22Rv1 (cell line): Measurements from ENCODE around the gene SLC1A7.

Experiments used
- H3K27ac ChIP-seq: fragments of 450-650 bp; 2 replicates; pipeline ENCODE4 v1.5.1; 2017
- CTCF ChIP-seq: fragments of 450-650 bp; IDR thresholded peaks from 2 replicates; pipeline ENCODE4 v1.5.1; 2017; ENCODE audit warnings: mild to moderate bottlenecking
- ZFX ChIP-seq: fragments of 450-650 bp; IDR thresholded peaks from 2 replicates; pipeline ENCODE4 v1.6.1; 2017; ENCODE audit warnings: antibody characterized with exemption, borderline replicate concordance

SLC1A7 gene

DNA sequence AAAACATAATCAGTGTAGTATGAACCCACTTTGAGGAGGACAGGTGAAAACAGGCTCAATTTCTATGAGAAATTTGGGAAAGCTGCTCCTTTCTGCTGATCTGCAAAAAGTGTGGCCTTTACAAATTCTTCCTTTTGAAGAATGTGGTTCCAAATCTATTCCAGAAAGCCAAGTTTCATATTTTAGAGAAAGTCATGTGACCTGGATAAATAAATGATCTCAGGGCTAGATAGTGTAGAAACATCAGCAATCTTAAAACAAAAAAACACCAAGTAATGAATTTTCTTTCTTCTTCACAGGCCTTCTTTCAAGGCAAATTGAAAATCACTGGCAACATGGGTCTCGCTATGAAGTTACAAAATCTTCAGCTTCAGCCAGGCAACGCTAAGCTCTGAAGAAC lies 92.1 kb downstream of the SLC1A7 start:
- TF ChIP-seq ZFX (no peak), CTCF (no peak)
- no peak overlapping the region for H3K27ac ChIP-seq

DNA sequence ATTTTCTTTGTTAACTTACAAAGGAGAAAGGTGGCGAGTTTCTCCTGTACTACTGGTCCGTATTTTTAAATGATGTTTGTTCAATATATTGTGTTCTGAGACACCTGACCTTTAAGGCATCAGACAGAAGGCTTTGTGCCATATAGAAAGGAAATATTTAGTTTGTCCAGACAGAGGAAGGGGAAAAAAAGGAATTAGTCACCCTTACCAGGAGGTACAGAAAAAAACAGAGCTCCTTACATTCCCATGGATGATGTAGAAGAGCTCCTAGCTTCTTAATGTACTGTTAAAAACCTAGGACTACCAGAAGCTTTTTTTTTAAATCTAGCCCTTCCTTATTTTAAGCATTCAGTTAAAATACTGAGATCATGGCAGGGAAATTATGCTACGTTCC lies 92.9 kb downstream of the SLC1A7 start:
- TF ChIP-seq ZFX (no peak), CTCF (no peak)
- H3K27ac ChIP-seq, result no peak overlapping the region

- no peak overlapping the region for H3K27ac ChIP-seq
- TF ChIP-seq ZFX (no peak), CTCF (no peak)
Observed at GRCh38 chr1:53048960-53049573, 93.4 kb downstream of the SLC1A7 start.

DNA sequence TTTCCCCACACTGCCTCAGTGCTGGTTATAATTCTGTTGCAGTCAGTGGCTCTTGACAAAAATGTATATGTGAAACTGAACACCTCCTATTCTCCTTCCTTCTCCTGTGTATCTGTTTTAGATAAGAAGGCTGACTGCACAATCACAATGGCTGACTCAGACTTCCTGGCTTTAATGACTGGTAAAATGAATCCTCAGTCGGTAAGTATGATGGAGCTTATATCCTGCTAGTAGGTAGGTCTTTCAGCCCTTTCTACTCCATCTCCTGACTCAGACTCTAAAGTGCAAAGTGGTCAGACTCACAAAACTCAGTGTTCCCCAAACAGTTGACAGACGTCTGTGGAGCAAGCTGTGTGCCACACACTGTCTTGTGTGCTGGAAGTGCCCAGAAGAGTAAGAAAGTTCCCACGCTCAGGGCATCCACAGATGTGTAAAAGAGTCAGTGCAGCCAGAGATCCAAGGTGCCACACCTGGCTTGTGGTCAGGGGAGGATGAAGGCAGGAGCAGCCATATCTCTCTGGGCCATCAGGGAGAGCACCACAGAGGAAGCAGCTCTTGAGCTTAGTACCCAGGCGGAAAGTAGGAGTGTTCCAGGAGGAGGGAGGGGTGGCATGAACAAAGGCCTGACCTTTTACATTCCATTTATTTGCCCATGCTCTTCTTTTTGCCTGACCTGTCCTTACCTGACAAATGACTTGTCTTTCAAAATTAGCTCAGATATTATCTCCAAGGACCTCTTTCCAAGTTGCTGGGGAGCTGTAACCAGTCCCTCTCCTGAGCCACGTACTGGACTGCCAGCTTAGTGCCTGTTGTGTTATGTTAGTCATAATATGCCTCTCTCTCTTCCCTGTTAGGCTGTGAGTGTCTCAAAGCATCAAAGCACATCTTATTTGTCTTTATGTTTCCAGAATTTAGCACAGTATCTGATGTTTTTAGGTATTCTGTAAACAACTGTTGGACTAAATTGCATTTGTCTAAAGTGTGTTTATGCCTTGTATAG lies 94.4 kb downstream of the SLC1A7 start:
- no peak overlapping the region for H3K27ac ChIP-seq

GRCh38 chr1:53046930-53047329 lies 95.5 kb downstream of the SLC1A7 start:
- no peak overlapping the region for H3K27ac ChIP-seq
- no peak for TF ChIP-seq CTCF

More for the DNA sequence above, 94.4 kb downstream of the SLC1A7 start:
- TF ChIP-seq ZFX (no peak), CTCF (no peak)

GRCh38 chr1:53044926-53045325 lies 97.5 kb downstream of the SLC1A7 start:
- TF ChIP-seq ZFX (no peak), CTCF (no peak)
- no peak overlapping the region for H3K27ac ChIP-seq

DNA sequence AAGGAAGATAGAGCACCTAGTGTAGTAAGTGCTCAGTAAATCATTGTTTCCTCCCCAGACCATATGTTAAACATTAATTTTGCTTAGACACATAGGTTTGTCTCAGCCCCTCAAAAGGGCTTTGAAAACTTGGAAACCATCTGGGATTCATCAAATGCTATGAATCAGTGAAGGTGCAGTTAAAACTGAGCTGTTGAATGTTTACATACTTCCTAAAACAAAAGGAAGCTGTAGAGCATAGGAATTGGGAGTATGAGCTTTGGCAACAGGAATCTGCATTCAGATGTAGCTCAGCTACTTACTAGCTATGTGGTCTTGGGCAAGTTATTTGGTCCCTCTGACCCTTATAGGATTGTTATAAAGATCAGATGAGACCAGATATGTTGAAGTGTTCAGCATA lies 99.2 kb downstream of the SLC1A7 start:
- H3K27ac ChIP-seq, result no peak overlapping the region
- TF ChIP-seq CTCF (no peak), ZFX (no peak)
